ENCODE results near the gene ESRRB.
A peak's percentile ranks its signal among the peaks of the same experiment; 100 is the strongest.

Gene ESRRB

DNA sequence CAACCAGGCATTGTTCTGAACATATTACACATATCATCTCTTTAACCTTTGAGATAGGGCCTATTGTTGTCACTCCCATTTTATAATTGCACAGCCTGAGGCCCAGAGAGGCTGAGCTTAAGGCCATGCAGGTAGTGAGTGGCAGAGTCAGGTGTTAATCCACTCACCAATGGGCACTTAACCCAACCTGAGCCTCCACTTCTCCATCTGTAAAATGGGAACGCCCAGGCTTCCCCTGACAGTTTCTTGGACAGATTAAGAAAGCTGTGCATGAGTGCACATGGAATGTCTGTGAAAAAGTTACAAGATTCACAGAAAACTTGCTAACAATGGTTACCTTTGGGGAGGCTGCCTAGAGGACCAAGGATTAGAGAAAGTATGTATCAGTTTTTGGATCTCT lies 32.9 kb downstream of the ESRRB start:
- DNase-seq = no peak

DNA sequence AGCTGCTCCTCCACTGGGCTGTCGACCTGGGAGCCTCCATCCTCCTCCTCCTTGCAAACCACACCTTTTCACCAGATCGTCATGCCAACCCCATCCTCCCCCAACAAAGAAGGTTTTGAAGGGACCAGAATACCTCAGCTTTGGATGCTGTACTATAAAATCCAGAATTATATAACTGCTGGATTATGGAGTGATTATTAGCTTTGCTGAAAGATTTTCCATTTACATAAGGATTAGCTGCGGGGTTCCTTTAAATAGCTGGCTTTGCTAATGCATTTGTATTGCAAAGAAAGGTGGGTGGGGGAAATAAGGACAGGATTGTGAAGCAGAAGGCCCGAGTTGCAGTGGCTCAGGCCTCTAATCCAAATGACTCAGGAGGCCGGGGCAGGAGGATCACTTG lies 36.6 kb downstream of the ESRRB start:
- DNase-seq = no peak

DNA sequence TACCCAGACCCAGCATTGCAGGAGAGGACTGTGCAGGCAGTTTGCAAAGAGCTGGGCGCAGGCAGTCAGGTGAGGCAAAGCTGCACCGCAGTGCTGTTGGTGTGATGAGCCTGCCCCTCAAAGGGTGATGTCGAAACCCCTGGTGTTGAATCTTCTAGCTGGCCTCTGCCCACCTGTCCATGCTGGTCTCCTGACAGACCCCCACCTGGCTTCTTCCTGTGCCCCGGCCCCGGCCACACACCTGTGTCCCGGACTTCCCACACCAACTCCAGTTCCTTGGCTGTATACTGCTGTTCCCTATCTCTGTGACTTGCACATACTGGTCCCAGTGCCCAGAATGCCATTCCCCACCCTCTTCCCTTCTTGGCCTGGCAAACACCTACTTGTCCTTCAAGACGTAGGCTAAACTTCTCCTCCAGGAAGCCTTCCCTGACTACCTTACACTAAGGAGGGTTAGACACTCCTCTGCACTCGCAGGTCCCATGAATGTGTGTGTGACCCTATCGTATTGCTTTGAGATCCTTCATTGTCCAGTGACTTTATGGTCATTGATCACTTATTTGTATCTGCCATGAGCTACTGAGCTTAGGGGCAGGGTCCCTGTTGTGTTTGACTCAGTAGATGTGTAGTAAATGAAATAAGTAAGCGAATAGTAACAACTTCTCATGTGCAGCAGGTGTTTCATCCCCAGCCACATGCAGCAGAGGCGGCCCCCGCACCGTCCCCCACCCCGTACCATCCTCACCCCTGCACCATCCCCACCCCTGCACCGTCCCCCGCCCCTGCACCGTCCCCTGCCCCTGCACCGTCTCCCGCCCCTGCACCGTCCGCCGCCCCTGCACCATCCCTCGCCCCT lies 37.4 kb downstream of the ESRRB start:
- no peak for DNase-seq

DNA sequence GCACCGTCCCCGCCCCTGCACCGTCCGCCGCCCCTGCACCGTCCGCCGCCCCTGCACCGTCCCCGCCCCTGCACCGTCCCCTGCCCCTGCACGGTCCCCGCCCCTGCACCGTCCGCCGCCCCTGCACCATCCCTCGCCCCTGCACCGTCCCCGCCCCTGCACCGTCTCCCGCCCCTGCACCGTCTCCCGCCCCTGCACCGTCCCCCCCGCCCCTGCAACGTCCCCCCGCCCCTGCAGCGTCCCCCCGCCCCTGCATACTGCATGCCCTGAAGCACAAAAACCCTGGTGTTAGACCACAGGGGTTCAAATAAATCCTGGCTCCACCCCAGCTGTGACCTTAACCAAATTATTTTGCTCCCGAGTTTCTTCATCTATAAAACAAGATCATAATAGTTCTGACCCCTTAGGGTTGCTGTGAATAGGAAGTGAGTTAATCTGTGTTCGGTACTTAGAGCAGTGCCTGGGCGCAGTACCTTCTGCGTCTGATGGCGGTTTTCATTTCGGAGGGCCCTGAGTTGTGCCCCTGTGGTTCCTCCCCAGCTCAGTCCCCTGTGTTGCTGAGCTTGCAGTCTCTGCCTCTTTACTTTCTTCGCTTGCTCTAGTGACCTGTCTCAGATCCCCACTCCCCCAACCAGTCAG lies 38.1 kb downstream of the ESRRB start:
- no peak for DNase-seq

DNA sequence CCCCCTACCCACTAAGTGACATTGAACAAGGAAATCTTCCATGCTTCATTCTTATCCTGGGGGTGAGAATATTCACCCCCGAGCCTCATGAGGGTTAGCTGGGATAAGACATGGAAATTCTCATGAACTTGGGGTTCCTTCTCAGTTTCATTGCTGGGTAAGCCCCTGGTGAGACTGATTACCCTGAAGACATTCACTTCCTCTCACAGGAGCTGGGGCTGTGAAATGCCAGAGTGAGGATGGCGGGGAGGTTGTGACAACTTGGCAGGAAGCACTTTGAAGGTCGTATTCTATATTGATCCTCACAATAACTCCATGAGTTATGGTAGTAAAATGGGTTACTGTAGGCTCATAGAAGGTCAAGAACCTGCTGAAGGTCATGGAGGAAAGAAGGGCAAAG lies 43.5 kb downstream of the ESRRB start:
- DNase-seq = no peak

DNA sequence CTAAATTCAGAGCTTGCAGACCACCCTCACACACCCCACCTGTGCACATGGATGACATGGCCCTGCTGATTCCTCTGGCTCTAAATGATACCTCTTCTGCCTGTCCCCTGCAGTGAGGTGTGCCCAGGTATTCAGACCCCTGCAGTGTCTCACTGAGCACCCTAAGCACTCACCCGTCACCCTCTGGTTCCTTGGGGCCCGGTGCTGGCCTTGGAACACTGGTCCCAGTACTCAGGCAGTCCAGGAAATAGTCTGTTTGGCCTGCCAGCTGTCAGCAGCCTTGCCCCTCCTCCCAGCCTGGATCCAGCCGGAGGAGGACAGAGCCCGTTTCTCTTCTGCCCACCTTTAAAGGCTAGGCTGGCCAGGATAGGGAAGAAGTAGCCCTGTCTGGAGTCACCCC lies 44.9 kb downstream of the ESRRB start:
- DNase-seq = no peak

DNA sequence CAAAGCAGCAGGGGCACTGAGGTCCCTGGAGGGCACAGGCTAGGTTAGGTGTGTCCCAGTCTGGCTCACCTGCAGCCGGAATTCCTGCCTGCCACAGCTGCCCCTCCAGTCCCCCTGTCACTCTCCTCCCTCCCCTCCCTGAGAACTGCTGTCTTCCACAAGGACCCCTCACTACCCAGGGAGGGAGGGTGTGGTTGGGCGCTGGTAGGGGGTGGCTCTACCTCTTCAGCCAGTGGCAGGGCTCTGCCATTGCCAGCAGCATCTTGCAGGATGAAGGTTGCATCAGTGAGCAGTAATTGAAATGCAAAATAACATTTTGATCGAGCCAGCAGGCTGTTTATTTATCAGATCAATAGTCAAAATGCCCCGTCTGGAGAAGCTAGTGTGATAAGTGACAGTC lies 45.7 kb downstream of the ESRRB start:
- no peak for DNase-seq

DNA sequence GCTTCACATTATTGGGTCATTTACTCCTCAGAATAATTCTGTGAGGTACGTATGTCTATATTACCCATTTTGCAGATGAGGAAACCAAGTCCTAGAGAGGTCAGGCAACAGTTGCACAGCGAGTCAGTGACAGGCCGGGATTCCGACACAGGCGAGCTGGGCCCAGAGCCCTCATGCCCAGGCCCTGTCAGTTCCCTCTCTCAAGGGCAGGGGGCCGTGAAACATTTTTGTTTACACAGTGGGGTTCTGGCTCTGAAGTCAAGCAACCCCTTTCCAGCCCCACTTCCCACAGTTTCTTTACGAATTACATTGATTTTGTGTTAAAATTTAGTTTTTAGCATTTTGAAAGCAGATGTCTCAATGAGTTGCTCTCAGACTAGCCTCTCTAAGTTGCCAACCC lies 46.7 kb downstream of the ESRRB start:
- DNase-seq = no peak

DNA sequence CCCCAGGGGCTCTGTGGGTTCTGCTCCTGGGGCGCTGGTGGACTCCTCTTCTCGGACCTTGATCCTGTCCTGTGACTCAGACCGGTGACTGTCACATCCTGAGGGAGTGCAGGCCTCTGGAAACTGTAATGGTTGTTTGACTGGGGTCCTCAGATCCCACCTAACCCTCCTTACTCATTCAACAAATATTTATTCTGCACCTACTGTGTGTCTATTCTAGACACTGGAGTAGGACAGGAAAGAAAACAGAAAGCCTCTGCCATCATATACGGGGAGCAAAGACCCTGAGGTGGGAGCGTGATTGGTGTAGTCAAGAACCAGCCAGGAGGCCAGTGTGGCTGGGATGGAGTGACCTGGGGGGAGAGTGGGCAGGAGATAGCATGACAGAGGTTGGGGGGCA lies 47.6 kb downstream of the ESRRB start:
- DNase-seq = no peak

DNA sequence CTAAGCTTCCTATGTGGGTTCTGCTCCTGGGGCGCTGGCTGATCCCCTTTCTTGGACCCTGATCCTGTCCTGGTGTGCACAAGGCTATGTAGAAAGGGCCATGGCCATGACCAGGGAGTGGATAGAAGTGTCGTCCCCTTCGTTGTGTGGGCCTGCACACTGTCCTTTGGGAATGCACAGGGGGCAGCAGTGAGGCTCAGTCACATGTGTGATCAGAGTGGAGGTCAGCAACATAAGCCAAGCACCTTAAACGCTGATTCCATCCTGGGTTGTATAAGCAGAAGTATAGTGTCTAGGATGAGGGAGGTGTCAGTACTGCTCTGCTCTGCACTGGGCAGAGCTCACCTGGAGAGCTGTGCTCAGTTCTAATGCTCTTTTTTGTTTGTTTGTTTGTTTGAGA lies 48.4 kb downstream of the ESRRB start:
- DNase-seq = no peak

DNA sequence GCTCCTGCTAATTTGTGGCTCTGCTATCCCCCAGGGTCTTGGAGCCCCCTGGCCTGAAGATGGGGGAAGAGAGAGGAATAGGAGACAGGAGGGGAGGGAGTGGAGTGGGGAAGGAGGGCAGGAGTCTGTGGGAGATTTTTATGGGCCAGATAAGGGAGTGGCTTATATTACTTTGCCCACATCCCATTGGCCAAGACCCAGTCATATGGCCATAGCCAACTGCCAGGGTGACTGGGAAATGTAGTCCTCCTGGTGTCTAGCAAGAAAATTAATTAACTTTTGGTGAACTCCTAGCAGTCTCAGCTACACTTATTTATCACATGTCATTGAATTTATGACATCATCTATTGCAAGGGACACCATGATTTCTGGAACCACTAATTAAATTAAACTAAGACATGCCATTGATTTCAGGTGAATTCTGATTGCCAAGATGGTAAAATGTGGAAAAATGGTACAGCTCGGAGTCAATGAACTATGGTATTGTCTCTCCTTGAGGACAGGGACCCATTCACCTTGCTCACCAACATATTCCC lies 50.3 kb downstream of the ESRRB start:
- no peak for DNase-seq

DNA sequence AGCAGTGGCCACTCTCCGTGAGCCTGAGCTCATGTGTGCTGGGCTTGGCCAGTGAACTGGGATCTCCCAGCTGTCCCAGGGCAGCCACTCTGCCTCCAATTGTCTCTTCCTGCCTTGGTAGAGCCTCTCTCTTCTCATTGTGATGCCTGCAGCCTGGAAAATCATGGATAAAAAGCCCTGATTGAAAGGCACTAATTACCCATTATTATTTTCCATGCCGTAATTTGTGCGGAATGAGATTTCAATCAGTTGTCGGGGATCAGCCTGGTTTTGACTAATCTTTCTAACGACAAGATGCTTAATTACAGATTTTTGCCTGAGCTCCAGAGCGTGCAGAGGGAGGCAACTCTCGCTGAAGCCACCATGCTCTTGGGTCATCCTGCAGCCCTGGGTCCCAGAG lies 52.7 kb downstream of the ESRRB start:
- DNase-seq = no peak

DNA sequence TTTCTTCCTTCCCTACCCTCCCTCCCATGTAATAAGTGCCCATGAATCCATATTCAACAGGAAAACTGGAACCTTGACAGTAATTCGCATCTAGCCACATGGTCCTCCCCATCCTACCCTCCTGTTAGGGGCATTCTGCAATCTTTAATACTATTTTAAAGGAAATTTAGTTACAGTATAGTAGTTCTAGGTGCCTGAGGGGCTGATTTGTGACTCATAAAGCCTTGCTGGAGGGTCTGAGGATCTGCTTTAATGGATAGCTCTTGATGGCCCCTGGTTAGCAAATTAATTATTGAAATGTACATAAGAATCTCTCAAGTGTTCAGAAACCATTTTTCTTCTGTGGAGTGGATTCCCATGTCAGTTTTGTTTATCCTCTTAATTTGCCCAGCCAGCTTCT lies 54.1 kb downstream of the ESRRB start:
- DNase-seq = no peak

DNA sequence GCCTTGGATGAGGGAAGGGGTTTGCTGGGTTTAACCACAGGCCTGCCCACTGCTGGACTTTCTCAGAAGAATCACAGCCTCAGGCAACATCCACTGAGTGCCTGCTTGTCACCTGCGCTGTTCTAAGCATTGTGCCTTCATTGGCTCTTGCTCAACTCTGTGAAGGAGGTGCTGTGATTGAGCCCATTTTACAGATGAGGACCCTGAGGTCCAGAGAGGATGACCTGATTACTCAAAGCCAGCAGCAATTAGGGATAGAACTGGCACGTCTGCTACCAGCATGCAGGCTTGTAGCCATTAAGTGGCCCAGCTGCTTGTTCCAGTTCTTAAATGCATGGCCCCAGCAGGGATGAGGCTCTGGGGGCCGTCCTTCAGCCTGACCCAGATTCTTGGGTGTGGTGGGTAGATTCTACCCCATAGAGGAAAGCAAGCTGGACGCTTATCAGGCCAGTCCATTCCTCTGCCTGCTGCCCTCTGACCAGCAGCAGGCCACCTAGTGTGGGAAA lies 54.6 kb downstream of the ESRRB start:
- no peak for DNase-seq

DNA sequence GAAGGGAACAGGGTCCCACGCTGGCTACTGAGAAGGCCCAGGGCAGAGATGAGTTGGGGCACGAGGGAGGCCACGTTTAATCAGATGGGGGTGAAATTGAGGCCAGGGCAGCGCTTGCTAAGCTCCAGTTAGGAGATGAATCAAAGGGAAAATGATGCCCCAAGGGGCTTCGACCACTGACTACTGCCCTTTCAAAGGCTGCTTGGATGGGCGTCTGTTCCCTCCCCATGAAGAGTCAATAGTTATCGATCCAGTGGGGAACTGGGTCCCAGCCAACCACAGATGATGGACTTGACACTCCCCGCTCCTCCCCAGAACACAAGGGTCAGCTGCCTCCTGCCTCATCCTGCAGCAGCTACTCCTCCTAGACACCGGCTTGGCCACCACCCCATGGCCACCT lies 55.6 kb downstream of the ESRRB start:
- DNase-seq = no peak

DNA sequence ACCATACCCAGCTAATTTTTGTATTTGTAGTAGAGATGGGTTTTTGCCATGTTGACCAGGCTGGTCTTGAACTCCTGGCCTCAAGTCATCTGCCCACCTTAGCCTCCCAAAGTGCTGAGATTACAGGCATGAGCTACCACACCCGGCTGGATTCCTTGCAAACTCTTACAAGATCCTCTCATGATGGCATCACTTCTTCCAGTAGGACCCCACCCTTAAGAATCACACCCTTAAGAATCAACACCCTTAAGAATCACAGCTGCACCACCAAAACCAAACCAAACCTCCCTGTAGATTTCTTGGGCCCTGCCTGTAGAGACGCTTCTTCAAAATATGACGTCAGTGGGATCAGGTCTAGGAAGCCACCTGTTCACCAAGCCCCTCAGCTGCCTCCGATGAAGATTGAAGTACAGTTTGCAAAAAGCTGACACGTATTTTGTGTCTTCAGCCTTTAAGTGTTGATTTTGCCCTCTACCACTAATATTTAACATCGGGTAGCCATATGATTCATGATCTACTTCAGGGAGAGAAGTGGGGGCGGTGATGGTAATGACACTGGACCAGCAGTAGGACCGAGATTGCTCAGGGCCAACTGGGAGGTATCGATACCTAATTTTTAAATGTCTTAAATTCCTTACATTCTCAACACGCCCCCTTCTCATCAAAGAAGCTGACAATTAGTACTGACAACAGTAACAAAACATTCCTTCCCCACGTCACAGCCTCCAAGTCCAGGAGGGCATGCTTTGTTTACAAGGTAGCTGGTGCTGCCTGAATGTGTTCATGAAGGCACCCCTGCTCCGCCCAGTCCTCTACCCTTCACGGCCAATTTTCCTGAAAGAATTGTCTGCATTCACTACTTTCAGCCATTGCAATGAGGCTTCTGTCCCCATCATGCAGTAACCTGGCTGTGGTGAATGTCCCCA lies 57.2 kb downstream of the ESRRB start:
- no peak for DNase-seq

DNA sequence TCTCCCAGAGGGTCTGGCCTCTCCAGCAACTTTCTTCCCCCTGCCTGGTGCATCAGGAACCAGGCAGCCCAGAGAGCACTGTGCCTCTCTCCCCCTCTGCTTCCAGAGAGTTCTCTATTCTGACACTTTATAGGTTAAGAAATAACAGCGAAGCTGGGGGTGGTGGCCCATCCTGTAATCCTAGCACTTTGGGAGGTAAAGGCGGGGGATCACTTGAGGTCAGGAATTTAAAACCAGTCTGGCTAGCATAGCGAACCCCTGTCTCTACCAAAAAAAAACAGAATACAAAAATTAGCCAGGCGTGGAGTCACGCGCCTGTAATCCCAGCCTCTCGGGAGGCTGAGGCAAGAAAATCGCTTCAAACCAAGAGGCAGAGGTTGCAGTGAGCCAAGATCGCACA lies 58.3 kb downstream of the ESRRB start:
- DNase-seq = no peak

DNA sequence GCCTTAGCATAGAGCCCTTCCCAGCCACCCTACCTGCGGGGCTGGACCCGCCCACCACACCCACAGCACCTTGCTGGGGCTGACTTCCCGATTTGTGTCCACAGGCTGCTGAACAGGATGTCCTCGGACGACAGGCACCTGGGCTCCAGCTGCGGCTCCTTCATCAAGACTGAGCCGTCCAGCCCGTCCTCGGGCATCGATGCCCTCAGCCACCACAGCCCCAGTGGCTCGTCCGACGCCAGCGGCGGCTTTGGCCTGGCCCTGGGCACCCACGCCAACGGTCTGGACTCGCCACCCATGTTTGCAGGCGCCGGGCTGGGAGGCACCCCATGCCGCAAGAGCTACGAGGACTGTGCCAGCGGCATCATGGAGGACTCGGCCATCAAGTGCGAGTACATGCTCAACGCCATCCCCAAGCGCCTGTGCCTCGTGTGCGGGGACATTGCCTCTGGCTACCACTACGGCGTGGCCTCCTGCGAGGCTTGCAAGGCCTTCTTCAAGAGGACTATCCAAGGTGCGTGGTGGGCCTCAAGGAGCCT lies 63.4 kb downstream of the ESRRB start:
- no peak for DNase-seq

DNA sequence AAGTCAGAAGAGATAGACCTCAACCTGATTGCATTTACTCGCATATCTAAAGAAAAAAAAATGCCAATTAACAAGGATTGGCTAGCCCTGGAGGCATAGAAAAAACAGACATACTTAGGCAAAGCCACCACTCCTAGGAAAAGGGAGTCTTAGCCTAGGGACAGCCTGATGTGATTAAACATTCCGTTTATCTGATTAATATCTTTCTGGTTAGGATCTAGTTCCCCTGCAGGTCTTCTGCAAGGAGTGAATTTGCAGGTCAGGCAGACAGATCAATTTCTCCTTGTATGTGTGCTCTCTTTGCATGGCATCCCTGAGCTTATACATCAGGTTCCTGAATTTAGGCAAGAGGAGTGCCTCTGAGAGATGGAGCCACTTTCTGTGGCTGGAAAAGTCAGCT lies 70.5 kb downstream of the ESRRB start:
- no peak for DNase-seq

DNA sequence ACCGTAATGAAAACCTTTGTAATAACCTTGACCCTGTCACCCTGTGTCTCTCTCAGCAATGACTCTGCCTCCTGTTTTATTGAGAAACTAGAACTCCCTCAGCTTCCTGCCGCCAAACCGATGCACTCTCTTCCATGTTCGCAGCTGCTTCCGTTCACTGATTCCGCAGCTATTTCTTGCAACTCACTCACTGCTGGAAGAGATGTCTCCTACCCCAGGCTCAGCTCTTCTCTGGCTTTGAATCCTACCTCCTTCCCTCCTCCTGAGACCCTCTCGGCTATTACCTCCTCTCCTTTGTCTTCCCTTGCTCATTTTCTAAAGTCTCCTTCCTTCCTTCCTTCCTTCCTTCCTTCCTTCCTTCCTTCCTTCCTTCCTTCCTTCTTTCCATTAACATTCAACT lies 71.0 kb downstream of the ESRRB start:
- DNase-seq = no peak

DNA sequence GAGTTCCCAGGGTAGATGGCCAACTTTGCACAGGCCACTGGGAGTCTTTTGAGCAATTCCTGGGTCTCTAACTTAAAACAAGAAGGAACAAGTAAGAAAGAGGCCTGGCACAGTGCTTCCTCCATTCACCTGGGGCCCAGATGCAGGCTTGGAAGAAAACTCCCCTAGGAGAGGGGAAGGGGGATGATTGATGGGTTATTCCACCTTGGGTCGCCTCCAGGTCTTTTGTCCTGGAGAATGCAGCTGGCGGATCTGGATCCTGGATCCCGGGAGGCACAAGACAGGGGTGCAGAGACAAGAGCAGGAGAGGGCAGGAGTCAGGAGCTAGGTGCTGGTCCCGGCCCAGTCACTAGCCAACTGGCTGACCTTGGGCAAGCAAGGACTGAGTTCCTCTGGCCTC lies 74.5 kb downstream of the ESRRB start:
- no peak for DNase-seq

DNA sequence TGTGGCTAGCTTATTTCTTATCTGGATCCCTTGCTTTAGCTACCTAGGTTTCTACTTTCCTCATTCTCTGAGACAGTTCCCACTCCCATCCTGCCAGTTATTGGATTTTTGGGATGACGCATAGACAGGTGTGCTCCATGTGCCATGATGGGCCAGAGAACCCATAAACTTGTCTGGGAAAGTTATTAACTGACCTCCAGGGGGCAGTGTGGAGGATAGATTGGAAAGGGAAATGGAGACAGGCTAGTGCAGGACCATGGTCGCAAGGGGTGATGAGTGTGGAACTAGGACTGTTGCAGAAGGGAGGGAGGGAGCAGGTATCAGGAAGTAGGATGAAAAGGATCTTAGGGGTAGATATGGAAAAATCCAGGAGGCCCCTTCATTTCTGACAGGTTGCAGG lies 80.3 kb downstream of the ESRRB start:
- peak; percentile 62 for DNase-seq
